Tibial nerve (tissue), 4 donors: ENCODE data around the gene INIP.

ENCODE experiments used
- CTCF ChIP-seq, 5 experiments: fragments of 200-600 bp in 3 of 5; fragments of 450-650 bp in 2 of 5; sonication (generic) in 3 of 5; IDR thresholded peaks; one replicate each; pipeline ENCODE4 v1.5.1; 2016 to 2019; ENCODE audit warnings: antibody characterized with exemption in 5 of 5, mild to moderate bottlenecking in 3 of 5, moderate library complexity in 2 of 5
- EP300 ChIP-seq, 2 donors: sonication (generic); formaldehyde crosslinking; IDR thresholded peaks; one replicate each; pipeline ENCODE4 v1.6.1; 2017; ENCODE audit warnings: antibody characterized with exemption in 2 of 2, mild to moderate bottlenecking in 1 of 2
- POLR2A ChIP-seq, 2 donors: fragments of 450-650 bp; IDR thresholded peaks; one replicate each; pipeline ENCODE4 v1.6.1; 2017; ENCODE audit warnings: antibody characterized with exemption in 2 of 2, mild to moderate bottlenecking in 2 of 2, moderate library complexity in 2 of 2

DNA sequence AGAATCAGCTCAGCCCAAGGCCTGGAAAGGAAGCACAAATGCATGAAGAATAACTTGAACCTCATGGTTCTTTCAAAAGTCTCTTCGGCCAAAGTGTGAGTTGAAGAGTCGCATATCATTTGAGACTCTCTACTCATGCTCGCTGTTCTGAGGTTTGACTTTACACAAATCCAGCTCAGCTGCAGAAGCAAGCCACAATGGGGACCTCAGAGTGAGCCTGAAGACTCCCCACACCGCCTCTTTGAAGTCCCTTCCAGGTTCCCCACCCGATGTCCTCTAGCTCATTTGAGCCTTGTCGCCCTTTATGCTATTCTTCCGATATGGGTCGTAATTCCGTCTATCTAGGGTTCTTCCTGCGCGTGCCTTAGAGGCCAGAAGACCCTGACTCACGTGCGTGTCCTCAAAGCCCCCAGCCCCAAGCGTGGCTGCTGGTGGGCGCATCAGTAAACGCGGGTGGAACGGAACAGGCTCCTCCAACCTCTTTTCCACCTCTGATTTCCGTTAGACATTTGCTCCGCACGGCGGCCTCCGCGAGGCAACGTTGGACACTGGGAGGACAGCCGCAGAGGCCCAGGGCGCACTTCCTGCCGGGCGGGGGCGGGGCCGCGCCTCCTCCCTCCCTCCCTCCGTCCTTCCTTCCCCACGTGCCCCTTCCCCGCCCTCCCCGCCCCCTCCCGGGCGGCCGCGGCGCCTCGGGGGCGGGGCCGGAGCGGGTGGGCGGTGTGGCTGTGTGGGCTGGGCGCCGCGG, 32.3 kb upstream of the INIP start, which contains the start of gene SNX30:
- TF ChIP-seq POLR2A (IDR thresholded peaks at IDR 0.05) (peak; percentile 50 to 83), CTCF (IDR thresholded peaks at IDR 0.05) (peak in 2 of 5 experiments; percentile 22 to 47), EP300 (IDR thresholded peaks at IDR 0.05) (peak; percentile 40 to 98)
